GM18508 (cell line): ENCODE results near the gene RAD23A.
"Not testable (repeated sequence)": the region's sequence is repeated elsewhere in the genome, so short reads cannot be mapped to it uniquely, and the experiment has no call there.

Experiments
- ATAC-seq: cut with Tn5 transposase; IDR thresholded peaks from one replicate; pipeline ENCODE4 v1.9.1; 2021; ENCODE audit warnings: moderate number of reproducible peaks; ENCODE audit not compliant: insufficient read depth, unreplicated experiment

The RAD23A gene

GRCh38 chr19:12953799-12954611 lies 8.3 kb downstream of the RAD23A start:
- ATAC-seq = no peak

- ATAC-seq = no peak
Measured at GRCh38 chr19:12954612-12954962, 8.9 kb downstream of the RAD23A start.

GRCh38 chr19:12955575-12955974 lies 9.9 kb downstream of the RAD23A start:
- ATAC-seq = not testable (repeated sequence)

GRCh38 chr19:12955996-12956395 lies 10.3 kb downstream of the RAD23A start:
- no peak for ATAC-seq

GRCh38 chr19:12956446-12957388 lies 11.1 kb downstream of the RAD23A start, which contains the start of gene GADD45GIP1:
Gene GADD45GIP1, minus strand, starts transcription at chr19:12957223. Its CDS starts 11 bp downstream, at chr19:12957212.
- ATAC-seq = no peak

GRCh38 chr19:12957389-12957952 lies 11.8 kb downstream of the RAD23A start:
- ATAC-seq = not testable (repeated sequence)

GRCh38 chr19:12959481-12959880 lies 13.8 kb downstream of the RAD23A start:
- no peak for ATAC-seq

GRCh38 chr19:12965017-12965811 lies 19.6 kb downstream of the RAD23A start:
- ATAC-seq = no peak

GRCh38 chr19:12965812-12966135 lies 20.1 kb downstream of the RAD23A start:
- no peak for ATAC-seq

GRCh38 chr19:12967907-12968306 lies 22.2 kb downstream of the RAD23A start:
- no peak for ATAC-seq

GRCh38 chr19:12969292-12969988 lies 23.8 kb downstream of the RAD23A start, which contains the start of gene DAND5:
Gene DAND5, plus strand, starts transcription at chr19:12969576. Its CDS starts 85 bp downstream, at chr19:12969661.
- no peak for ATAC-seq

- no peak for ATAC-seq
Measured at GRCh38 chr19:12970070-12970820, 24.6 kb downstream of the RAD23A start.

- no peak for ATAC-seq
Measured at GRCh38 chr19:12973236-12973635, 27.6 kb downstream of the RAD23A start.

GRCh38 chr19:12974301-12975220 lies 28.9 kb downstream of the RAD23A start:
- no peak for ATAC-seq

- no peak for ATAC-seq
Measured at GRCh38 chr19:12975221-12975741, 29.6 kb downstream of the RAD23A start.

- not testable (repeated sequence) for ATAC-seq
Measured at GRCh38 chr19:12976109-12976508, 30.4 kb downstream of the RAD23A start.

GRCh38 chr19:12979974-12980373 lies 34.3 kb downstream of the RAD23A start:
- ATAC-seq = no peak
